GM21423 (cell line): ENCODE data around the gene TMEM114.

Experiments
- ATAC-seq: cut with Tn5 transposase; IDR thresholded peaks from one replicate; pipeline ENCODE4 v1.9.1; 2021; ENCODE audit warnings: mild to moderate bottlenecking, moderate library complexity; ENCODE audit not compliant: unreplicated experiment

Gene TMEM114

GRCh38 chr16:8589900-8590688 lies at the start of gene TMEM114:
Gene TMEM114 (minus strand): TSS chr16:8590511. CDS start chr16:8589838, 673 bp downstream.
- no peak for ATAC-seq

- no peak for ATAC-seq
These were observed 49.4 kb upstream of the TMEM114 start for GRCh38 chr16:8639694-8640093.

GRCh38 chr16:8634991-8635736 lies 44.9 kb upstream of the TMEM114 start:
- ATAC-seq = no peak

GRCh38 chr16:8632675-8633182 lies 42.4 kb upstream of the TMEM114 start:
- no peak for ATAC-seq

- no peak for ATAC-seq
These were observed 41.6 kb upstream of the TMEM114 start for GRCh38 chr16:8631818-8632465.

GRCh38 chr16:8631373-8631772 lies 41.1 kb upstream of the TMEM114 start:
- ATAC-seq = no peak

- ATAC-seq = no peak
These were observed 40.1 kb upstream of the TMEM114 start for GRCh38 chr16:8630255-8630953.

GRCh38 chr16:8628981-8629725 lies 38.8 kb upstream of the TMEM114 start:
- ATAC-seq = no peak

GRCh38 chr16:8627456-8627855 lies 37.1 kb upstream of the TMEM114 start:
- ATAC-seq = no peak

- no peak for ATAC-seq
These were observed 36.6 kb upstream of the TMEM114 start for GRCh38 chr16:8626946-8627345.

GRCh38 chr16:8625491-8626087 lies 35.3 kb upstream of the TMEM114 start:
- ATAC-seq = no peak

GRCh38 chr16:8623634-8624033 lies 33.3 kb upstream of the TMEM114 start:
- no peak for ATAC-seq

- no peak for ATAC-seq
These were observed 32.0 kb upstream of the TMEM114 start for GRCh38 chr16:8622315-8622656.

GRCh38 chr16:8621572-8622314 lies 31.4 kb upstream of the TMEM114 start, which contains the start of gene METTL22:
Gene METTL22 (plus strand): TSS chr16:8621698. CDS start chr16:8625666, 3,968 bp downstream.
- peak; percentile 93 for ATAC-seq

GRCh38 chr16:8621222-8621571 lies 30.9 kb upstream of the TMEM114 start:
- no peak for ATAC-seq

- ATAC-seq = no peak
These were observed 30.2 kb upstream of the TMEM114 start for GRCh38 chr16:8620535-8620934.

GRCh38 chr16:8619671-8620370 lies 29.5 kb upstream of the TMEM114 start:
- no peak for ATAC-seq

GRCh38 chr16:8614435-8615029 lies 24.2 kb upstream of the TMEM114 start:
- ATAC-seq = no peak
